GM19238 (cell line): ENCODE results near the gene SNURF.
"Not testable (repeated sequence)": the region's sequence is repeated elsewhere in the genome, so short reads cannot be mapped to it uniquely, and the experiment has no call there.

ENCODE experiments used
- DNase-seq: peaks from one replicate; pipeline ENCODE4 v3.0.0; 2011; ENCODE audit warnings: low spot score; ENCODE audit not compliant: insufficient read length

The SNURF gene

GRCh38 chr15:24966364-24967103 lies 11.7 kb downstream of the SNURF start:
- DNase-seq: no peak

DNA sequence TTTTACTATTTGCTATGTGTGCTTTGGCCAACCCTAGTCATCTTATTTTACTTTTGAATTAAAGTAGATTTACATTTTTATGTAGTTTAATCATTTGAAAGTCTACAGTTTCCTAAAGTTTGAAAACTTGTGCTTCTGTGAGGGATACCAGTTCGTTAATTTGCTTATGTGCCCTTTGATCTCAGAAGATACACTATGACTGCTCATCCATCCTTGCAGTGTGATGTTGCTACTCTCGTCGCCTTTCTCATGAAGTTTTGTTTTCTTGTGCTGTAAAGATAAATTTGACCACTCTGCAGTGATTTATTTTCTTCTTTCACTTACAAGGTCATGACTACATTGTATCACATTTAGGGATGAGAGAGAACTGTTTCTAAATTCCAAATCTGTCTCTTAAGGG lies 16.3 kb downstream of the SNURF start:
- DNase-seq: no peak

GRCh38 chr15:24971772-24972171 lies 17.0 kb downstream of the SNURF start:
- no peak for DNase-seq

GRCh38 chr15:24972707-24973106 lies 17.9 kb downstream of the SNURF start:
- not testable (repeated sequence) for DNase-seq

- no peak for DNase-seq
These were observed 22.1 kb downstream of the SNURF start for GRCh38 chr15:24976932-24977331.

- DNase-seq: no peak
These were observed 22.9 kb downstream of the SNURF start for GRCh38 chr15:24977686-24978085.

DNA sequence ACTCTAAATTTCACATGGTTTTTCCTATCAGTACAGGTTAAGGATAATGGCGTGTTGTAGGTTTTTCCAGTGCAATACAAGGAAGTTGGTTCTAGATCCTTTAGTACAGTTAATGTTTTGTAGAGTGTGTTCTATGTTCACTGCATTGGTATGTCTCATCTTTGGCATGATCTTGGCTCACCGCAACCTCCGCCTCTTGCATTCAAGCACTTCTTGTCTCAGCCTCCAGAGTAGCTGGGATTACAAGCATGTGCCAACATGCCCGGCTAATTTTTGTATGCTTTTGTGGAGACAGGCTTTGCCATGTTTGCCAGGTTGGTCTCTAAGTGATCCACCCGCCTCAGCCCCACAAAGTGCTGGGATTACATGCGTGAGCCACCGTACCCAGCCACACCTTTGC lies 30.4 kb downstream of the SNURF start:
- no peak for DNase-seq

- DNase-seq: no peak
These were observed 31.9 kb downstream of the SNURF start for GRCh38 chr15:24986653-24987052.
